Suppressor macrophage treated with lipopolysaccharide for 1 hour (primary cell): ENCODE results near the gene NFATC2.

Source experiments
- DNase-seq, 3 donors: peaks; one replicate each; pipeline ENCODE4 v3.0.0-alpha.2; 2020 to 2022

The NFATC2 gene

DNA sequence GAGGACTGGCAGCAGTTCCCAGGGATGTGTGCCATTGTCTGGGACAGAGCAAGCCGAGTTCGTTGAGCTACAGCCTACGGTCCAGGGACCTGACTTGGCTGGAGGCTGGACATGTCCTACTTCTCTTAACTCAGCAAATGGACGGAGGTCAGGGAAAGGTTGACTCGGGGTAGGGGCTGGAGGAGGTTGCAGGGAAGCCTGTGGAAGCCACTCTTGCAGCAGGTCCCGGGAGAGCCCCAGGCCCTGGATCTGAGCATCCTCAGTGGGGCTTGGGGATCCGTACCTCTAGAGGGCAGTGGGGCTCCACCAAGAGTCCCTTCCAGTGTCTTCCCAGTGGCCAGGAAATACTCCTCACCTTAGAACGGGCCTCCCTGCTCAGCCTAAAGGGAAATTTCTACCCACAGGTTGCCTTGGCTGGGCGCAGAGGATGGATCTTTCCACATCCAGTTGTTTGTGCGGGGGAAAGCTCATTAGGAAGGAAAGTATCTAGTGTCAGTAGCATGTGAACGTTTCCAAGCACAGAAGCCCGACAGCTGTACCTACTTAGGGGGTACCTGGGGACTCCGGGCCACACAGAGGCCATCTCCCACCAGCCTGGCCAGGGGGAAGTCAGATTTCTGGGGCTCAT lies 170.2 kb downstream of the NFATC2 start:
- peak; percentile 47 to 74 (median 53) for DNase-seq

DNA sequence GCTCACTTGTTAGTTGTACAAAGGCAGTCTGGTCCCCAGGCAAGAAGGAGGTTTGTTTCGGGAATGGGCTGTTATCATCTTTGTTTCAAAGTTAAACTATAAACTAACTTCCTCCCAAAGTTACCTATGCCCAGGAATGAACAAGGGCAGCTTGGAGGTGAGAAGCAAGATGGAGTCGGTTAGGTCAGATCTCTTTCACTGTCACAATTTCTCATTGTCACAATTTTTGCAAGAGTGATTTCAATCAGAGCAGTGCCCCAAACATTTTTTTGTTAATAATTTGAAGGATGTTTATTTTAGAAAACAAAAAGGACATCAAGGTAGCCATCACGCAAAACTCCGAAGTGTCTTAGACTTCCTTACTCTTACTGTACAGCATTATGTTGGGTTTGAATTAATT lies 170.8 kb downstream of the NFATC2 start:
- no peak for DNase-seq

DNA sequence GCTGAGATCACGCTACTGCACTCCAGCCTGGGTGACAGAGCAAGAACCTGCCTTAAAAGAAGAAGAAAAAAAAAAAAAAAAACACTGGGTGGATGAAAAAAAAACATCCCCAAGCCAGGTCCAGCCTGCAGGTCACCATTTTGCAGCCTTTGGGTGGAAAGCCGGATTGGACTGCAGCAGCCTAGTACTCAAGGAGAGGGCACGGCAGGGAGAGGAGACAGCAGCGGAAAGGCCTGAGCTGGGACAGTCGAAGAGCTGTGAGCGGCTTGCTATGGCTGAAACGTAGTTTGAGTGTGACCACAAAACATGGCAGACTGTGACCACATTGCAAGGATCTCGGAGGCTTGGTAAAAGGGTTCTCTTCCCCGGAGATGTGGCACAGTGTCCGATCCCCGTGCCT lies 173.0 kb downstream of the NFATC2 start:
- DNase-seq = no peak

DNA sequence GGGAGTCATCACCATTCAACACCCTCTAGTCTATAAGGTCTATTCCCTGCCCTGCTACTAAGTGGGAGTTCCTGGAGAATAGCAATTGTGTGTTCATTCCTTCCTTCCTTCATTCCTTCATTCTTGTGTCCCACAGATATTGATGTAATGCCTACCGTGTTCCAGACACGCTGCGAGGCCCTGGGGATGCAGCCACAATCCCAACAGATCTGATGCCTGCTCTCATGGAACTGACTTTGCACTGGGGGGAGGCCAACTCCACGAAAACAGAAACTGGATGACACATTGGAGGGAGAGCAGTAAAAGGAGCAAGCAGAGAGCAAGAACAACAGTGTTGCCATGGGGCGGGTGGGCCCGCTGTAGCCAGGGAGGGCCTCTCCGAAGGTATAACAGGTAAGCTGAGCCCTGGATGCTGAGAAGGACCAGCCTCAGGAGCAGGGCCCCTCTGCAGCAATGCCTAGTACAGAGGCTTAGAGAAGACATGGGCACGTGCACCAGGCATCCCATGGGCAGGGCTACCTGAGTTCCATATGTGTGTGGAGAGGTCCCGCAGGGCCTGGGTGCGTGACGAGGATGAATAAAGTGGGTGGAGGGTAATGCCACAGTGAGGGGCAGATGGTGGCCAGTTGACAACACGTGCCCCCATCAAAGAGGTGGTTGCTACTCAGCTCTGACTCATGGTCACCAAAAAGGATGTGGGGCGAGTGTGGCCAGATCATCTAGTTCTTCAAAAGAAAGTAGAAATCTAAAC lies 173.9 kb downstream of the NFATC2 start:
- no peak for DNase-seq

DNA sequence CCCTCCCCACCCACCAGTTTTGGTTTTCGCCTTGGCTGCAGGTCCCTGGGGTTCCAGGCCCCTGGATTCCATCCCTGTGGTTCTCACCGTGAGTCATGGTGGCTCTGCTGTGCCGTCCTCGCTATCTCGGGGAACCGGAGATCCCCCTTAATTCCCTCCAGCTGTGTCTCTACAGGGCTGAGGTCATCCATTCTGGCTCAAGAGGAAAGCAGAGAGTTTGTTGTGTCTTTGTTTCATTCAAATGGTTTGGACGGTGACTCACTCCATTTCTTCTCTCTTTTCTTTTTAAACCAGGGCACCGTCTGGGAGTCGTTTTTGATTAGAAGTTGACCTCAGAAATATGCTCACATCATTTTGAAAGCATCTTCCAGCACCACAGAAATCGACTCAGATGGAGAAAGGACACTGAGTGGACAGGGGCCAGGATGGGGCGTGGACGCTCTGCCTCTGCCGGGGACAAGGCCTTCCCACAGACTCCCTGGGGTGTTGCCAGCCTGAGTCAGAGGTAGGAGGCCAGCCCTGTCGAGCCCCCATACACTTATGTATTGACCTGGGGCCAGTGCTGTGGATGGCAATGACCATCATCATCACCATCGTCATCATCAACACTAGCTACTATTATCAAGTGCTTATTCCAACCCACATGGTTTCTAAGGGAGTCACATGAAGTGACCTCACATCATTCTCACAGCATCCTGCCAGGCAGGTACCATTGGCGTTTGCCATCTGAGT lies 176.2 kb downstream of the NFATC2 start:
- peak in 2 of 3 donors; percentile 18 to 39 for DNase-seq

DNA sequence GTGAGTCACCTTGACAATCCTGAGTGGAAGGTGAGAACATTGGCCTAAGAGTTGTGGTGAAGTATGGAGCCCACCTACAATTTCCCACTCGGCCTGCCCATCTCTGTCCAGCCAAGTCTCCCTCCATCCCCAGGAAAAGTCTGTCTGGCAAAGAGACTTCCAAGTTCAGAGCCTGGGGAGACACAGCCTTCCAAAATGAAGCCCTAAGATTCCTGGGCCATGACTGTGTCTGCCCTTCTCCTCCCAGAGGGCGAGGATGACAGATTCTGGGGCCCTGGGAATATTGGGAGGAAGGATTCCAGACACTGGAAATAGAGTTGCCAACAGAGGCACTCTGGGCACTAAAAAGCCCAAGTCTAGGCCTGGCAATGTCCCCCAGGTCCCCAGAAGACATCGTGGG lies 176.8 kb downstream of the NFATC2 start:
- no peak for DNase-seq

DNA sequence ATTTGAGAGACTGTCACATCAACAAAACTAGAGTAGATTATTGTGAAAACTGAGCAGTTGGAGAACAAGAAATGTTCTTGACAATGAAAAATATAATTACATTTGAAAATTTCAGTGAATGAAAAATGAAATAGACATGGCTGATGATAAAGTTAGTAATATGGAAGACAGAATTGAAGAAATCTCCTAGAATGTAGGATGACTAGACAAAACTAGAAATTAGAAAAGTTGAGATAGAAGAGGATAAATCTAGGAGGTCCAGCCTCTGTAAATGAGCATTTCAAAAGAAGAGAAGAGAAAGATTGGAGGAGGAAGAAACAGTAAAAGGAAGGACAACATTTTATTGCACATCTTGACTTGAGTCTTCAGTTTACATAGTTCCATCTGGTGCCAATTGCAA lies 178.7 kb downstream of the NFATC2 start:
- no peak for DNase-seq

DNA sequence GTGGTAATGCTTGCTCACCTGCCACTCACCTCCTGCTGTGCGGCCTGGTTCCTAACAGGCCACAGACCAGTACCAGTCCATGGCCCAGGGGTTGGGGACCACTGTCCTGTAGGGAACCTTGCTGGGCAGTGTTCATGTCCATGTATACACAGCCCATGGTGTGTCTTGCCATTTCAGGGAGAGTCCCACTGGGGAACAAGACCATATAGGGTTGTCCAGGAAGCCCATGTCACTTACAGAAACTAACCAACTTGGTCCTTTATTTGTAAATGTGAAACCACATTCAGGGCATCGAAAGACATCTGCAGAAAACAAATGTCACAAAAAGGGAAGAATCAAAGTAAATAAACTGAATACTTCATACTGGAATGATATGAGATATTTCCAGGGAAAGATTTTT lies 179.1 kb downstream of the NFATC2 start:
- DNase-seq = no peak

DNA sequence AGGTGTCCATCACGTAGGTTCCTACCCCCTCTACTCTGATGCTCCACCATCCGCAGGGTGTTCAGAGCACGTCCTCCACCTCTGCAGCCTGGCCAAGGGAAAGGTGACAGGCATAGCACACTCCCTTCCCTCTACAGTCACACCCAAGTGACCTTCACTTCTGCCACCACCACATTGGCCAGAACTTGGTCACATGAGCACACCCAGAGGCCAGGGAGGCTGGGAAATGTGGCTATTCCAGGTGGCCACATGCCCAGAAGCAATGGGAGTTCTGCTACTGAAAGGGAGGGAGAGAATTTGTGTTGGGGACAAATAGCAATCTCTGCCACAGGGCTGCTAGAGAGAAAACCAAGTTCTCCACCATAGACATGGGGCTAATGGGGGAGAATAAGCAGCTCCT lies 180.3 kb downstream of the NFATC2 start:
- no peak for DNase-seq

DNA sequence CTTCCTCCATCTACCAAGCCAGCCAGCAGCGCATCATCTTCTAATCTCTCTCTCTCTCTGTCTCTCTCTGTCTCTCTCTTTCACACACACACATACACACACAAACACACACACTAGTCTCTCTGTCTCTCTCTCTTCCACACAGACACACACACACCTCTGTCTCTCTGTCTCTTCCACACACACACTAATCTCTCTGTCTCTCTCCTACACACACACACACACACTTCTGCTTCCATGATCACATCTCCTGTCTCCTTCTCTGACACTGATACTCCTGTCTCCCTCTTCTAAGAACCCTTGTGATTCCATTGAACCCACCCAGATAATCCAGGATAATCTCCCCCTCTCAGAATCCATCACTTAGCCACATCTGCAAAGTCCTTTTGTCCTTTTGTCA lies 181.3 kb downstream of the NFATC2 start:
- no peak for DNase-seq

DNA sequence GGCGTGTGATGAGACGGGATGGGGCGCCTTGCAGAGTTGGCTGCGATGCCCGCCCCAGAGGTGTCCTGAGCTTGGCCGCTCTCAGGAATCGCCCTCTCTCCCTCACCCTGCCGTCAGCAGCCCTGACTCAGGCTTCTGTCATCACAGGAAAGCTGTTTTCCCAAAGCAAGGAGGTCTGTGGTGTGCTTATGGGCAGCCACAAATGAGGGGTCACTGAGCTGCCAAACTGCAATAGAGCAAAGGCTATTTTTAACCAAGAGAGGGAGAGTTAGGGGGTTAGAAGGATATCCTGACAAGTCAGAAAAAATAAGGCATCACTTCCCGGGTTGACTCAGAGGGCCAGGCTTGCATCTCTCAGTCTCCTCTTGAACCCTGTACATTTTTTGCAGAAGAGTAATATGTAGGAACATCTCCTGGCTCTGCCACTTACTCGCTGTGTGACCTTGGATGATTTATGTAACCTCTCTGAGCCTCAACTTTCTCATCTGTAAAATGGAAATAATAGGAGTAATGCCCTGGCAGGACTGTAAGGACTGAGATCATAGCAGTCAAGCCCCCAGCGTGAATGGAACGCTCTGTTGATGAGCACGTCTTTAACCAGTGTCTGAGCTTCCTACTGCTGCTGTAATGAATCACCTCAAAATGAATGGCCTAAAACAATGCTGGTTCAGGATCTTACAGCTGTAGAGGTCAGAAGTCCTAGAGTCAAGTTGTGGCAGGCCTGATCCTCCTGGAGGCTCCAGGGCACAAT lies 181.9 kb downstream of the NFATC2 start:
- no peak for DNase-seq

DNA sequence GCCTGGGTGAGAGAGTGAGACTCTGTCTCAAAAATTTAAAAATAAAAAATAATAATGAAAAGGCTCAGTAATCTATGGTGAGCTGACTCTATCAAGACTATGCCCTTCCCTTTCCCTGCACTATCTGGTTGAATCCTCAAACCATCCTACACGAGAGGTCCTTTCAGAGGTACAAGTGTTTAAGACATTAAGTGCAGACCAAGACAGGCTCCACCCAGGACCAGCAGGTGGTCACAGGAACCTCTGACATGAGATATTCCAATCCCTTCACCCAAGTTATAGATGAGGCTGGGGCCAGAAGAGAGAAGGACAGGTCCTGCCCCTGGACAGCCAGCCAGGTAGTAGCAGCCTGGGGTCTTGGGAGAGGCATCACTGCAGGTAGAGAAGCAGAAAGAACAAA lies 182.6 kb downstream of the NFATC2 start:
- no peak for DNase-seq

DNA sequence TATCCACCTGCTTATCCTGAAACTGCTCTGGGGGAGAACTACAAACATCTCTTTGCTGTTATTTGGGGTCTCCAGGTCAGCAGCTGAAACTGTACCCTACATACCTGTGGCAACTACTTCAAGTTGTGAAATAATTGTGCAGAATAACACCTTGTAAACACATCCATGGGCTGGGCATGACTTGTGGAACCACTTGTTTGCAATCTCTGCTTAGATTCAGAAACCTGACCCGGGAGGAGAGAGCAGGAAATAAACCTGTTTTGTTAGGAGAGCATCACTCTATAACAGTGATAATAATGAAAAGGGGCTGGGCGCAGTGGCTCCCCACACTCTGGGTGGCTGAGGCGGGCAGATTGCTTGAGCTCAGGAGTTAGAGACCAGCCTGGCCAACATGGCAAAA lies 183.1 kb downstream of the NFATC2 start:
- DNase-seq = no peak

DNA sequence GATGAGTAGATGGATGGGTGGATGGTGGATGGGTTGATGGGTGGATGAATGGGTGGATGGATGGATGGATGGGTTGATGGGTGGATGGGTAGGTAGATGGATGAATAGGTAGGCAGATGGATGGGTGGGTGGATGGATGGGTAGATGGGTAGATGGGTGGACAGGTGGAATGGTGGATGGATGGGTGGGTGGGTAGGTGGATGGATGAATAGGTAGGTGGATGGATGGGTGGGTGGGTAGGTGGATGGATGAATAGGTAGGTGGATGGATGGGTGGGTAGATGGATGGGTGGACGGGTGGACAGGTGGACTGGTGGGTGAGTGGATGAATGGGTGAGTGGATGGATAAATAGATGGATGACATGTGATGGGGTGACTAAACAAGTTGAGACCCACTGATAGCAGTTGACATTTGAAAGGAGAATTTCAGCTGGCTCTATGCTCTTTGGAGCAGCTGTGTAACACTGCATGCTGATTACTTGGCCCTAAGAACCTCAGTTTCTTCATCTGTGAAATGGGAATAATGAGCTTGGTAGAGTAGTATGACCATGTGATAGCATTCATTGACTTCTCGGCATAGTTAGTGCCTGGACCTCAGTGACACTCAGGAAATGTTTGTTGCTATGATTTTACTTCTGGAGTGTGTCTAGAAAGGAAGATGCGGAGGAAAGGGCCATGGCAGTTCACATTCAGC lies 184.3 kb downstream of the NFATC2 start:
- DNase-seq = no peak

DNA sequence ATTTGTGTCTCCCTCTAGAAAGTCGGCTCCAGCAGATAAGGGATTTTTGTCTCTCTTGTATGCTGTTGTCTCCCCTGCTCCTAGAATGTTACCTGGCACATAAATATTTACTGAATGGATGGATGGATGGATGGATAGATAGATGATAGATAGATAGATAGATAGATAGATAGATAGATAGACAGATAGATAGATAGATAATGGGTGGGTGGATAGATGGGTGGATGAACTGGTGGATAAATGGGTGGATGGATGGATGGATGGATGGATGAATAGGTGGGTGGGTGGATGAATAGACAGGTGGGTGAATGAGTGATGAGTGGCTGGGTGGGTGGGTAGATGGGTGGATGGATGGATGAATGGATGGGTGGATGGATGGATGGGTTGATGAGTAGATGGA lies 185.0 kb downstream of the NFATC2 start:
- DNase-seq = no peak

DNA sequence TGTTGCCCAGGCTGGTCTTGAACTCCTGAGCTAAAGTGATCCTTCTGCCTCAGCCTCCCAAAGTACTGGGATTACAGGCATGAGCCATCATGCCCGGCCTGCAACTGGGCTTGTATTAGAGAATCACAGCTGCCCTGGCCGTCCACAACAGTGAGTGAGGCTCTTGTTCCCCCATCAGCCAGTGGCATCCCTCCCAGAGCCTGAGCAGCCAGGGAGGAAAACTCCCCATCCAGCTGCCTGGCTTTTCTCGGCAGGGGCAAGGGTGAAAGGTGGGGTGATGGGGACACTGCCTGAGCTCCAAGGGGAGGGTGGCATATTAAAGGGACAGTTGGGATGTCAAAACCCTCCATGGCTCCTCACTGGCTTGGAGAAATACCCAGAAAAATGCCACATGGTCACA lies 185.6 kb downstream of the NFATC2 start:
- no peak for DNase-seq

DNA sequence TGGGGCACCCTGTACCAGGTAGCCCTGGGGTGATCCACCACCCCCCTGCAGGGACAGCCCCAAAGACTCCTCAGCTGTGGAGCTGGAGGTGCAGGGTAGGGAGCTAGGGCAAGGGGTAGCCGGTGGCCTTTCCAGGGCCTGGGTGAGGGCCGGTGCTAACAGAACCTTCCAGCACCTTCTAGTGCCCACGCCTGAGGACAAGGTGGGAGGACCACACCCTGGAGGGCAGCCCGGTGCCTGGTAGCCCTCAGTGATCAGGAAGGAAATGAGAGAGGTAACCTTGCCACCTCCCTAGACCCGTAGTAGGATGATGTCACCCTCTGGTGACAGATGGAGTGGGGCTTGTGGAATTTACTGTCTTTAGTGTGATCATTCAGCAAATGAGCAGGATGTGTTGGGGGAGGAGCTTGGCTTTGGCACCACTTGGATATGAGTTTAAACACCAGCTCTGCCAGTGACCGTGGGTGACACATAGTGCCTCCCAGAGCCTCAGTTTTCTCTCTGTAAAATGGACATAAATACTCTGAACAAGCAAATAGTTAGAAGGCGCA lies 187.7 kb downstream of the NFATC2 start:
- DNase-seq = peak; percentile 22 to 57 (median 34)

DNA sequence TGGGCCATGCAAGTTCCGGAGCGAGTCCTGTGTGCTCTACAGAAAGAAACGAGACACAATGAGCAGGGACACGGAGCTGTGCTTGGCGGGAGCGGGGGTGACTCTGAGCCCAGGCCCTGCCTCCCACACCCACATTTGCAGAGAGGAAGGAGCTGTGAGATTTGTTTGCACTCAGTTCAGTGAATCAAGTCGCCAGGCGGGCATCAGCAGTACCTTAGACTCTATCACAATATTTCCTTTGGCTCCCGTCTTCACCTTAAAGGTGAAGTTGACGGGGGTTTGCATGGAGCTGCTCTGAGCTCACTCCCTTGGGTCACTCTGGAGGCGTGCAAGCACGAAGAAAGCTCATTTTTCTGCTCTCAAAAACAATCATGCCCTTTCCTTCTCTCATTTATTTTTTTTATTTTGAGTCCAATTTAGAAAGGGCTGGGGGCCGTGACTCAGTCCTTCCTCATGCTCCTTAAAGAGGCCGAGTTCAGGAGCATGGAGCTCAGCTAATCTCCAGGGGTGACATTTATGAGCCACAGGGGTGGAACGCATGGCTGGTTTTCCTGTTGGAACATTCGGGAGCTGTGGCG lies 188.2 kb downstream of the NFATC2 start:
- no peak for DNase-seq

DNA sequence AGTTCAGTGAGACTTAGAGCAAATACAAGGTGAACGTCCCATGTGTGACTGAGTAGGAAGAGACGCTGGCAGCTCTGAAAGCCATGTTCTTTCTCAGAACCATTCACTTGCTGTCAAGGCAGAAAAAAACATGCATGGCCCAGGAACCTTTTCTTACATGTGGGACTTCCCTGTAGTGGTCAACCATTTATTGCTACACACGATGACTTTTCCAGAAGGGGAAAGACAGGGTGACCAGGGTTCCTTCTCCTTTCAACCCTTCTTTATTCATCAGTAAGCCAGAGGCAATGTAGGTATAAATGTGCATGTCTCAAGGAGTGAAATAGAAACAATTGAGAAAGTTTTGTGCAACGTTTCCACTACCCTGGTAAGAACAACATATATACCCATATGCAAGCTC lies 189.0 kb downstream of the NFATC2 start:
- DNase-seq = peak; percentile 53 to 60 (median 58)

DNA sequence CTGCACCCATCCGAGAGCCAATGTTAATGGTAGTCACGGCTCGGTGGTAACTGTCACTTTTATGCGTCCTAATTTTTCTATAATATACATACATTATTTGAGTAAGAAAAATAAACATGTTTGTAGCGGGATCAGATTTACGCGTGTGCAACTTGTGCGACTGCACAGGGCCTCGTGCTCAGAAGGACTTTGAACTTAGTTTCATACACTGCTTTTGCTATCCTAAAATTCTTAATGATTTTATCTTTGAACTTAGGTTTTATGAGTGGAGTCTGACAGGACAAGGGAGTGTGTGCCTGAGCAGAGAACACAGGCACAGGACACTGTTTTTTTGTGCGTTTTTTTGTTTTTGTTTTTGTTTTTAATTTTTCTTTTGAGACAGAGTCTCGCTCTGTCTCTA lies 189.7 kb downstream of the NFATC2 start:
- no peak for DNase-seq

DNA sequence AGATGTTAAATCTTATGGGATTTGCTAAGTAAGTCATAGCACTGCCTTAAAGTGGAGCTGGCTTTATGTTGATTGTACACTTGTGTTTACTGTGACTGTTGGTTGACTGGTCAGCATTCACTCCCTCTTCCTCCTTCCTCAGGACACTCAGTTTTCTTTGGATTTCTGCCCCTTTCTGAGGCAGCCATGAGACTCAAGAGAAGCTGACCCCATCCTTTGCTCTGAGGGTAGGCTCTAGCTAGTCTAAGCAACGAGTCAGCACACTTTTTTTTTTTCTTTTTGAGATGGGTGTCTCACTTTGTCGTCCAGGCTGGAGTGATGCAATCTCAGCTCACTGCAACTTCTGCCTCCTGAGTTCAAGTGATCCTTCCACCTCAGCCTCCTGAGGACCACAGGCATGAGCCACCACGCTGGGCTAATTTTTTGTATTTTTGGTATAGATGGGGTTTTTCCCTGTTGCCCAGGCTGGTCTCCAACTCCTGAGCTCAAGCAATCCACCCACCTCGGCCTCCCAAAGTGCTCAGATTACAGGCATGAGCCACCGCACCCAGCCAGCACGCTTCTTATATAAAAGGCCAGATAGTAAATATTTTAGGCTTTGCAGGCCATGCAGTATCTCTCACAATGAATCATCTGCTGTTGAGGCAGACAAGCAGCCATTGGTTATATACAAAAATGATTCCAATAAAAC lies 191.4 kb downstream of the NFATC2 start:
- DNase-seq = peak in 2 of 3 donors; percentile 15 to 28
